ENCODE data around the gene GALNS.

GALNS gene

GRCh38 chr16:88855176-88855575 lies 1.6 kb downstream of the GALNS start:
- no peak for DNase-seq

GRCh38 chr16:88854306-88855111 lies 2.2 kb downstream of the GALNS start:
- no peak for DNase-seq

GRCh38 chr16:88853325-88853941 lies 3.3 kb downstream of the GALNS start:
- no peak for DNase-seq

GRCh38 chr16:88851616-88852015 lies 5.1 kb downstream of the GALNS start:
- no peak for DNase-seq

- no peak for DNase-seq
Observed at GRCh38 chr16:88850531-88851199, 6.1 kb downstream of the GALNS start.

- no peak for DNase-seq
Observed at GRCh38 chr16:88848557-88848956, 8.2 kb downstream of the GALNS start.

- no peak for DNase-seq
Observed at GRCh38 chr16:88847654-88848053, 9.1 kb downstream of the GALNS start.

- no peak for DNase-seq
Observed at GRCh38 chr16:88846088-88846487, 10.7 kb downstream of the GALNS start.

- no peak for DNase-seq
Observed at GRCh38 chr16:88844419-88845036, 12.2 kb downstream of the GALNS start.

- DNase-seq = no peak
Observed at GRCh38 chr16:88843256-88843655, 13.5 kb downstream of the GALNS start.

GRCh38 chr16:88842806-88843205 lies 13.9 kb downstream of the GALNS start:
- no peak for DNase-seq

- no peak for DNase-seq
Observed at GRCh38 chr16:88842308-88842756, 14.4 kb downstream of the GALNS start.

- no peak for DNase-seq
Observed at GRCh38 chr16:88841521-88842307, 15.0 kb downstream of the GALNS start.

GRCh38 chr16:88840600-88841215 lies 16.0 kb downstream of the GALNS start:
- no peak for DNase-seq

- DNase-seq = no peak
Observed at GRCh38 chr16:88839745-88840599, 16.8 kb downstream of the GALNS start.

- DNase-seq = no peak
Observed at GRCh38 chr16:88839026-88839529, 17.7 kb downstream of the GALNS start.

- DNase-seq = no peak
Observed at GRCh38 chr16:88838566-88838965, 18.2 kb downstream of the GALNS start.

- no peak for DNase-seq
Observed at GRCh38 chr16:88837806-88838205, 18.9 kb downstream of the GALNS start.

- DNase-seq = no peak
Observed at GRCh38 chr16:88836791-88837190, 20.0 kb downstream of the GALNS start.

GRCh38 chr16:88835818-88836217 lies 20.9 kb downstream of the GALNS start:
- DNase-seq = no peak

- DNase-seq = no peak
Observed at GRCh38 chr16:88835383-88835782, 21.4 kb downstream of the GALNS start.

All from DMS53 (cell line).